SK-N-MC (cell line): ENCODE measurements around the gene ZNF780A.

Experiments
- EZH2 ChIP-seq: fragments of 200-600 bp; sonication (generic); IDR thresholded peaks from one replicate; pipeline ENCODE4 v1.6.1; 2017; ENCODE audit warnings: antibody characterized with exemption
- POLR2AphosphoS5 ChIP-seq: IDR thresholded peaks from 2 replicates; pipeline ENCODE4 v1.6.1; 2012; ENCODE audit warnings: mild to moderate bottlenecking, low read depth, low read length, borderline replicate concordance

GRCh38 chr19:40088299-40089047 lies 2.3 kb downstream of the ZNF780A start:
- TF ChIP-seq EZH2 (no peak), POLR2AphosphoS5 (no peak)
